ENCODE data around the gene DPP6. TPM values are rescaled to one million over a fixed set of nuclear protein-coding genes. Genes with fewer than 3 reads are reported as not detected.

Gene DPP6
- total RNA-seq, 2 experiments from 2014 or later: not detected

DNA sequence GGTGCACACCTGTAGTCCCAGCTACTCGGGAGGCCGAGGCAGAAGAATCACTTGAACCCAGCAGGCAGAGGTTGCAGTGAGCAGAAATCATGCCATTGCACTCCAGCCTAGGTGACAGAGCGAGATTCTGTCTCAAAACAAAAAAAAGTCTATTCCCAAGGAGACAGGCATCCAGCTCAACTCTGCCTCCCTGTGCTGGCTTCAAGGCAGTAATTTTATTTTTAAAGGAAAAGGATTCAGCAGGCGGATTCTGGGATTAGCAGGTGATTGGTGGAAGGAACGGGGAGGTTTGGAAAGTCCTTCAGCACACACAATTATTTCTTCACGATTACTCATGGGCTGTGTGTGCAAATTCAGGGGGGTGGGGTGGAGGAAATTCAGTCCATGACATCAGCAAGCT is 707.8 kb downstream of the DPP6 start:
- no peaks in the 10 kb centered on the region for H3K27me3 ChIP-seq (ENCODE audit: control insufficient read depth in 1 of 2, insufficient read depth in 2 of 2, low read length in 2 of 2)
- peaks cover 2% of the 10 kb centered on the region for H3K9me3 Mint-ChIP-seq
- H3K27ac ChIP-seq (ENCODE audit: low read depth in 1 of 2, low read length in 2 of 2): no peak overlapping the region
- H3K36me3 ChIP-seq (ENCODE audit: insufficient read depth, low read length): no peaks in the 10 kb centered on the region
- ATAC-seq (ENCODE audit: poor library complexity) (no peak), DNase-seq (no peak)
- ChIA-PET CTCF (no interaction called here), POLR2A (no interaction called here)
- TF ChIP-seq, protein P1, sequence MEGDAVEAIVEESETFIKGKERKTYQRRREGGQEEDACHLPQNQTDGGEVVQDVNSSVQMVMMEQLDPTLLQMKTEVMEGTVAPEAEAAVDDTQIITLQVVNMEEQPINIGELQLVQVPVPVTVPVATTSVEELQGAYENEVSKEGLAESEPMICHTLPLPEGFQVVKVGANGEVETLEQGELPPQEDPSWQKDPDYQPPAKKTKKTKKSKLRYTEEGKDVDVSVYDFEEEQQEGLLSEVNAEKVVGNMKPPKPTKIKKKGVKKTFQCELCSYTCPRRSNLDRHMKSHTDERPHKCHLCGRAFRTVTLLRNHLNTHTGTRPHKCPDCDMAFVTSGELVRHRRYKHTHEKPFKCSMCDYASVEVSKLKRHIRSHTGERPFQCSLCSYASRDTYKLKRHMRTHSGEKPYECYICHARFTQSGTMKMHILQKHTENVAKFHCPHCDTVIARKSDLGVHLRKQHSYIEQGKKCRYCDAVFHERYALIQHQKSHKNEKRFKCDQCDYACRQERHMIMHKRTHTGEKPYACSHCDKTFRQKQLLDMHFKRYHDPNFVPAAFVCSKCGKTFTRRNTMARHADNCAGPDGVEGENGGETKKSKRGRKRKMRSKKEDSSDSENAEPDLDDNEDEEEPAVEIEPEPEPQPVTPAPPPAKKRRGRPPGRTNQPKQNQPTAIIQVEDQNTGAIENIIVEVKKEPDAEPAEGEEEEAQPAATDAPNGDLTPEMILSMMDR (IDR thresholded peaks at IDR 0.05): no peak
- intact Hi-C loops (cut with DNase I, micrococcal nuclease): no loop called here
- H3K9me3 ChIP-seq (ENCODE audit: control insufficient read depth in 1 of 2, insufficient read depth in 1 of 2, low read length in 2 of 2): peaks cover 0 to 22% of the 10 kb centered on the region in 2 experiments
- H3K4me1 Mint-ChIP-seq (ENCODE audit: low read depth): no peaks in the 10 kb centered on the region
- no peaks in the 10 kb centered on the region for H3K36me3 Mint-ChIP-seq (ENCODE audit: low read depth)
- no peaks in the 10 kb centered on the region for H3K27me3 Mint-ChIP-seq
- no peaks in the 10 kb centered on the region for H3K4me1 ChIP-seq (ENCODE audit: insufficient read depth, low read length)
- H3K4me3 ChIP-seq (ENCODE audit: low read length): no peak overlapping the region
- no peak overlapping the region for H3K4me3 Mint-ChIP-seq
- H3K27ac Mint-ChIP-seq: no peak overlapping the region

GRCh38 chr7:154765118-154765517 is 712.9 kb downstream of the DPP6 start:
- CTCF ChIA-PET: no interaction called here
- Histone ChIP-seq H3K27me3 (ENCODE audit: control insufficient read depth in 1 of 2, insufficient read depth in 2 of 2, low read length in 2 of 2) (no peaks in the 10 kb centered on the region), H3K27ac (ENCODE audit: low read depth in 1 of 2, low read length in 2 of 2) (no peak overlapping the region), H3K4me1 (ENCODE audit: insufficient read depth, low read length) (no peaks in the 10 kb centered on the region), H3K4me3 (ENCODE audit: low read length) (no peak overlapping the region), H3K36me3 (ENCODE audit: insufficient read depth, low read length) (no peaks in the 10 kb centered on the region), H3K9me3 (ENCODE audit: control insufficient read depth in 1 of 2, insufficient read depth in 1 of 2, low read length in 2 of 2) (peaks cover 0 to 12% of the 10 kb centered on the region in 2 experiments)
- Mint-ChIP-seq H3K27ac (no peak overlapping the region), H3K4me3 (no peak overlapping the region), H3K9me3 (peaks cover 2% of the 10 kb centered on the region), H3K4me1 (ENCODE audit: low read depth) (no peaks in the 10 kb centered on the region), H3K27me3 (no peaks in the 10 kb centered on the region), H3K36me3 (ENCODE audit: low read depth) (no peaks in the 10 kb centered on the region)
- DNase-seq (no peak), ATAC-seq (ENCODE audit: poor library complexity) (no peak)
- TF ChIP-seq, protein P1 (IDR thresholded peaks at IDR 0.05): no peak
- intact Hi-C loops (cut with DNase I, micrococcal nuclease): no loop called here
- POLR2A ChIA-PET: no interaction called here

DNA sequence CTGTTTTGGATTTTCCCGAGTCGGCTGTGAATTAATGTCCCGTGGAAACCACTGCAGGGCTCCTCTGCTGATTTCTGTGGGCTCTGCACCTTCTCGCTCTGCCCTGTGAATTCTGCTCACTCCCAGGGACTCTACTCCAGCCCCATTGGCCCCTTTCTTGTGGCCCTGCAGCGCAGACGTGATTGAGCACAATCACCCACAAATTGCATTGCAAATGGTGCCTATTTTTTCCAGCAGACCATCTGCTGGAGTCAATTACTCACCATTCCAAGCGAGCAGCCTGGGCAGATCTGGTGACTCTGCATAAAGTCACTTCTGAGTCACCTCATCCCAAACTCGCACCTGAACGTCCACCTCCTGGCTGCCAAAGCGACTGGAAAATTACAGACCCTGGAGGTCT is 714.9 kb downstream of the DPP6 start:
- Histone ChIP-seq H3K4me3 (ENCODE audit: low read length) (no peak overlapping the region), H3K27ac (ENCODE audit: low read depth in 1 of 2, low read length in 2 of 2) (no peak overlapping the region), H3K4me1 (ENCODE audit: insufficient read depth, low read length) (no peaks in the 10 kb centered on the region), H3K36me3 (ENCODE audit: insufficient read depth, low read length) (no peaks in the 10 kb centered on the region), H3K9me3 (ENCODE audit: control insufficient read depth in 1 of 2, insufficient read depth in 1 of 2, low read length in 2 of 2) (peaks cover 0 to 12% of the 10 kb centered on the region in 2 experiments), H3K27me3 (ENCODE audit: control insufficient read depth in 1 of 2, insufficient read depth in 2 of 2, low read length in 2 of 2) (no peaks in the 10 kb centered on the region)
- POLR2A ChIA-PET: no interaction called here
- no peak overlapping the region for H3K27ac Mint-ChIP-seq
- CTCF ChIA-PET: no interaction called here
- no peak overlapping the region for H3K4me3 Mint-ChIP-seq
- DNase-seq: no peak
- H3K27me3 Mint-ChIP-seq: no peaks in the 10 kb centered on the region
- peaks cover under 1% of the 10 kb centered on the region for H3K9me3 Mint-ChIP-seq
- no peaks in the 10 kb centered on the region for H3K4me1 Mint-ChIP-seq (ENCODE audit: low read depth)
- H3K36me3 Mint-ChIP-seq (ENCODE audit: low read depth): no peaks in the 10 kb centered on the region
- ATAC-seq (ENCODE audit: poor library complexity): no peak
- TF ChIP-seq, protein P1 (IDR thresholded peaks at IDR 0.05): no peak
- intact Hi-C loops (cut with DNase I, micrococcal nuclease): no loop called here

Measured in CD4-positive, alpha-beta T cell (primary cell).